Panc1 (cell line): ENCODE data around the gene PCDHGA12. TPM values are rescaled to one million over a fixed set of nuclear protein-coding genes. Genes with fewer than 3 reads are reported as not detected.

ENCODE experiments used
- ATAC-seq: fragments of 200-7000 bp; cut with Tn5 transposase; 2 replicates; pipeline ENCODE4 v1.9.1; 2020; ENCODE audit warnings: mild to moderate bottlenecking, moderate library complexity
- BruUV-seq: library from RNA; stranded (reverse); fragments of 400-500 nt; replicated peaks from 2 replicates; lab custom pipeline; 2021; lab: Mats Ljungman, UMichigan
- CTCF ChIA-PET: fragments of 300-600 bp; sonication (Branson Sonifier 250); formaldehyde crosslinking; loops from one replicate; lab custom pipeline; 2022; ENCODE audit warnings: antibody characterized with exemption; lab: Charles Lee
- POLR2A ChIA-PET: fragments of 300-600 bp; sonication (Branson Sonifier 250); formaldehyde crosslinking; loops from one replicate; lab custom pipeline; 2022; ENCODE audit warnings: antibody characterized with exemption; lab: Charles Lee
- DNase-seq: peaks from one replicate; pipeline ENCODE4 v3.0.0-alpha.2; 2010; ENCODE audit warnings: low read depth, low spot score
- H3K27ac ChIP-seq: 2 replicates; pipeline ENCODE4 v1.5.1; 2011; ENCODE audit warnings: mild to moderate bottlenecking, low read length, inconsistent platforms
- H3K27me3 ChIP-seq: fragments of 200-500 bp; sonication (Bioruptor generic); 2 replicates; pipeline ENCODE4 v1.6.0; 2014; ENCODE audit warnings: low read length, inconsistent platforms; ENCODE audit not compliant: control insufficient read depth, insufficient read depth
- H3K36me3 ChIP-seq: fragments of 200-500 bp; sonication (Bioruptor generic); 2 replicates; pipeline ENCODE4 v1.5.1; 2014; ENCODE audit warnings: inconsistent platforms, mild to moderate bottlenecking, low read length, moderate library complexity; ENCODE audit not compliant: control insufficient read depth, insufficient read depth
- H3K4me1 ChIP-seq: 2 replicates; pipeline ENCODE4 v1.5.1; 2011; ENCODE audit warnings: inconsistent platforms, mild to moderate bottlenecking, low read length, moderate library complexity; ENCODE audit not compliant: control insufficient read depth, insufficient read depth
- H3K4me3 ChIP-seq, 2 experiments: 2 replicates each; pipeline ENCODE4 v1.5.1; 2011 to 2012; ENCODE audit warnings: low read depth in 2 of 2, low read length in 2 of 2, mild to moderate bottlenecking in 2 of 2, inconsistent platforms in 1 of 2, moderate library complexity in 1 of 2
- H3K9me3 ChIP-seq: fragments of 200-500 bp; sonication (Bioruptor generic); 2 replicates; pipeline ENCODE4 v1.5.1; 2014; ENCODE audit warnings: low read depth, mild to moderate bottlenecking, inconsistent platforms, low read length, moderate library complexity; ENCODE audit not compliant: control insufficient read depth, insufficient read depth
- CTCF ChIP-seq: fragments of 450-650 bp; IDR thresholded peaks from 2 replicates; pipeline ENCODE4 v1.5.1; 2017; ENCODE audit warnings: mild to moderate bottlenecking
- POLR2AphosphoS5 ChIP-seq: IDR thresholded peaks from 2 replicates; pipeline ENCODE4 v1.6.1; 2012; ENCODE audit warnings: mild to moderate bottlenecking, low read depth, low read length, moderate library complexity
- REST ChIP-seq, 2 experiments: IDR thresholded peaks; 2 replicates each; pipeline ENCODE4 v1.6.1; 2011 to 2012; ENCODE audit warnings: low read depth in 2 of 2, control low read depth in 1 of 2, low read length in 1 of 2, mild to moderate bottlenecking in 1 of 2, moderate library complexity in 1 of 2; ENCODE audit not compliant: insufficient read depth in 1 of 2
- SIN3A ChIP-seq: IDR thresholded peaks from 2 replicates; pipeline ENCODE4 v1.6.1; 2012; ENCODE audit warnings: low read depth, mild to moderate bottlenecking, low read length, moderate library complexity, borderline replicate concordance; ENCODE audit not compliant: insufficient read depth
- TCF7L2 ChIP-seq: IDR thresholded peaks from 2 replicates; pipeline ENCODE4 v1.6.1; 2011; ENCODE audit warnings: mild to moderate bottlenecking, low read depth, low read length, inconsistent platforms
- in situ Hi-C: cut with HindIII; loops from 2 replicates; pipeline ENCODE4 v1.10.0; 2016; ENCODE audit warnings: low sequenced_read_pairs, low pct_unique_long_range_greater_than_20kb
- intact Hi-C: fragments of 100-400 bp; cut with micrococcal nuclease; formaldehyde crosslinking; loops from one replicate; pipeline ENCODE4 v1.10.0; 2022; ENCODE audit not compliant: unreplicated experiment
- total RNA-seq: library from RNA; stranded (reverse); gene quantifications from one replicate; pipeline ENCODE4 v1.2.1, GENCODE V29; 2021; ENCODE audit not compliant: unreplicated experiment

The PCDHGA12 gene
- total RNA-seq, 1 experiment from 2014 or later: 0.21 TPM

GRCh38 chr5:141399555-141400258, 30.6 kb upstream of the PCDHGA12 start:
- no peak overlapping the region for H3K27ac ChIP-seq
- H3K9me3 ChIP-seq: no peaks in the 10 kb centered on the region
- in situ Hi-C loops: no loop called here
- ChIA-PET CTCF (no interaction called here), POLR2A (no interaction called here)
- no peaks in the 10 kb centered on the region for H3K4me1 ChIP-seq
- no TSS peak for BruUV-seq
- ATAC-seq (no peak), DNase-seq (no peak)
- no peak overlapping the region for H3K4me3 ChIP-seq
- H3K36me3 ChIP-seq: no peaks in the 10 kb centered on the region
- TF ChIP-seq TCF7L2 (no peak), CTCF (no peak), POLR2AphosphoS5 (no peak), SIN3A (no peak), REST (IDR thresholded peaks at IDR 0.05; ENCODE audit: insufficient read depth in 1 of 2, low read depth in 2 of 2, low read length in 1 of 2) (no peak)
- intact Hi-C loops: no loop called here
- no peaks in the 10 kb centered on the region; the same call in 1 of the 2 replicates for H3K27me3 ChIP-seq

- DNase-seq (no peak), ATAC-seq (no peak)
- POLR2A ChIA-PET: no interaction called here
- Histone ChIP-seq H3K27ac (no peak within 1 kb of the TSS), H3K27me3 (no peaks in the 10 kb centered on the region), H3K4me1 (no peaks in the 10 kb centered on the region), H3K9me3 (no peaks in the 10 kb centered on the region), H3K4me3 (no peak within 1 kb of the TSS), H3K36me3 (no peaks in the 10 kb centered on the region)
- in situ Hi-C loops (no loop called here), intact Hi-C loops (no loop called here)
- TF ChIP-seq CTCF (peak; percentile 20; the same call in 1 of the 2 replicates), TCF7L2 (no peak)
- no TSS peak for BruUV-seq
- CTCF ChIA-PET: interaction anchor here (0.8 kb wide), 1 partner anchor 11 kb away, joined by 3 read pairs; no protein-coding TSS in a partner anchor
Observed at GRCh38 chr5:141402553-141403243, 27.6 kb upstream of the PCDHGA12 start, which contains the start of gene PCDHGA9. TSS of gene PCDHGA9 (plus strand) at chr5:141402778. CDS start at chr5:141402953, 175 bp downstream.
